ENCODE data around the gene TBC1D9B.

Gene TBC1D9B

DNA sequence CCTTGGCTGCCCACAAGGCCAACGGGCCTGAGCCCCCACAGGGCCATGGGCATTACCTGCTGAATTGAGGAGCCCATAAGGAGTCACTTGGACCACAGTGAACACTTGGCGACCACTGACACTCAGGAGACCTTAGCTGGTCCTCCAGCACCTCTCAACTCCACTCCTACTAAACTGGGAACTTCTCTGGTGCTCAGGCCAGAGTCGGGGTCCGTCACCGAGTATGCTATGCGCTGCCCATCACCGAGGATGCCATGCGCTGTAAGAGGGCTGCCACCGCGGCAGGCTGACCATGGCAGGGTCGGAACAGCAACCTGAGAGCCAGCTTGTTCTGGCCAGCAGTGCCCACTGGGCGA, 87.6 kb downstream of the TBC1D9B start:
- no peaks in the 10 kb centered on the region for H3K27me3 Mint-ChIP-seq
- H3K36me3 Mint-ChIP-seq (ENCODE audit: insufficient read depth): peaks cover 83% of the 10 kb centered on the region
- peak overlapping the region; percentile 85 to 95 for H3K4me3 Mint-ChIP-seq
- peaks cover 37 to 45% of the 10 kb centered on the region in 2 donors for H3K4me1 Mint-ChIP-seq (ENCODE audit: low read depth in 2 of 2)
- no peaks in the 10 kb centered on the region for H3K9me3 Mint-ChIP-seq
- DNase-seq: no peak
- peak overlapping the region; percentile 99 for H3K27ac Mint-ChIP-seq
- no peak for ATAC-seq (replicated peaks)

DNA sequence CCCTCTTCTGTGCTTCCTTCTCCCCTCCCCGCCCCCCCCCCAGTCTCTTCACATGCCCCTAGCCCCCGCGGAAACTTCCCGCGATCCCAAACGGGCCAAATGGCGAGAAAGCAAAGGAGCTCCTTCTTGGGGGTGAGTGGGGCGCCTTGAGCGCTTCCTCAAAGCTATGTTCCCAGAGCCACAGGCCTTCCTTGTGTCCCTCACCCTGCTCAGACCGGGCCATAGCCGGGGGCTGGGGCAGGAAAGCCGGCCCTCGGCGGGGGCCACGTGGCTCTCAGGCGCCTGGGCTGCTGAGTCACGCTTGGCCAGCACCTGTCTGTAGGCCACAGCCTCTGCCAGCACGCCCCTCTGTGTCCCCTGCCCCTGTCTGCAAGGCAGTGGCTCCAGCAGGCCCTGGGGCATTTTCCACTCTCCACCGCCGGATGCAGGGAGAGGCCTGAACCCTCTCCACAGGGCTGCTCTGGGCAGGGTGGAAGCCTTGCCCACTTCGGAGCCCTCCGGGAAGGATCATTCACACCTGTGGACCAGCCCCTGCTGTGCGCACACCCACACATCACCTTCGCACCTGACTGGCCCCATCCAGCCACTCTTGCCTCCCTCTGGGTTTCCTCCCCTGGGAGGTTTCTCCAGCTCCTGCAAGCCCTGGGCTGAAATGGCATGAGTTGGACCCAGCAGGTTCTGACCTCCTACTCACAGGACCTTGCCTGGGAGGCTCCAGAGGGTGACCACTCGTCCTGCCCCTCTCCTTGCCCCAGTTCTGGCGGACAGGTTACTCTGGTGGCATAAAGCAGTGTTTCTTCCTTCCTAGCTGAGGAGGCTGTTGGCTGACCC, 88.2 kb downstream of the TBC1D9B start:
- DNase-seq: peak in 2 of 3 experiments; percentile 34 to 39
- no peaks in the 10 kb centered on the region for H3K9me3 Mint-ChIP-seq
- H3K27ac Mint-ChIP-seq: peak overlapping the region; percentile 99
- peaks cover 77% of the 10 kb centered on the region for H3K36me3 Mint-ChIP-seq (ENCODE audit: insufficient read depth)
- ATAC-seq (replicated peaks): peak; percentile 3
- H3K4me3 Mint-ChIP-seq: peak overlapping the region; percentile 85 to 95
- H3K27me3 Mint-ChIP-seq: no peaks in the 10 kb centered on the region
- H3K4me1 Mint-ChIP-seq (ENCODE audit: low read depth in 2 of 2): peaks cover 34 to 43% of the 10 kb centered on the region in 2 donors

GRCh38 chr5:179818746-179819295, 88.9 kb downstream of the TBC1D9B start:
- Mint-ChIP-seq H3K9me3 (no peaks in the 10 kb centered on the region), H3K27me3 (no peaks in the 10 kb centered on the region), H3K4me1 (ENCODE audit: low read depth in 2 of 2) (peaks cover 32 to 38% of the 10 kb centered on the region in 2 donors), H3K4me3 (peak overlapping the region; percentile 85 to 95), H3K36me3 (ENCODE audit: insufficient read depth) (peaks cover 70% of the 10 kb centered on the region), H3K27ac (peak overlapping the region; percentile 99)
- ATAC-seq (replicated peaks) (peak; percentile 69), DNase-seq (peak; percentile 79 to 90 (median 89))

DNA sequence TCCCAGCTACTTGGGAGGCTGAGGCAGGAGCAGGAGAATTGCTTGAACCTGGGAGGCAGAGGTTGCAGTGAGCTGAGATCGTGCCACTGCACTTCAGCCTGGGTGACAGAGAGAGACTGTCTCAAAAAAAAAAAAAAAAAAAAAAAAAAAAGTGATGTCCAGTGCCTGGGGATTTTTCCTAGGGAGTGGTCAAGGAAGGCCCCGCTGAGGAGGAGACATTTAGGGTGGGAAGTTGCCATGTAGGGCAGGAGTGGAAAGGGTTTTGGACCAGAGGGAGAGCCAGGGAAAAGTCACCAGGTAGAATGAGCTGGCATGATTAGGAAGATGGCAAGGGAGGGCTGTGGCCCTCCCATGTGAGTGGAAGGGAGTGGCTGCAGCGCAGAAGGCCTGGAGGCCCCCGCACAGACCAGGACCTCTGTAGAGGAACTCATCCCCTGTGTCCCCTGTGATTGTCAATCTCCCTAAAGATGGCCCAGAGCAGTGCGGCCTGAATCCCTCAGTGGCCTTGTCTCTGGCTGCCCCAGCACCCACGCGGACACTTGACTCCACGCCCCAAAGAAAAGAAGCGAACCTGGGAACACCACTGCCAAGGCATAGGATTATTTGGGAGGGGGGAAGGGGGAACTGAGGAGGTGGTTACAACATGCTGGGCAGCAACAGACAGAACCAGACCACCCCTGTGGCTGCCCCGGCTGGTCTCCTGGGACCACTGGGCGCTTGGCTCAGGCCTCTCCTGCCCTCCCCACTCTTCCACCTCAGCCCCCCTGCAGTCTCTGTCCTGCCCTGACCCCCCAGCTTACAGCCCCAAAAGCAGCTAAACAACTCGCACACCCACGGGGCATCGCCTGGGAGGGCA, 89.6 kb downstream of the TBC1D9B start:
- no peak for DNase-seq
- Mint-ChIP-seq H3K27ac (peak overlapping the region; percentile 99), H3K27me3 (no peaks in the 10 kb centered on the region), H3K4me3 (peak overlapping the region; percentile 85 to 95), H3K4me1 (ENCODE audit: low read depth in 2 of 2) (peaks cover 32 to 35% of the 10 kb centered on the region in 2 donors), H3K9me3 (no peaks in the 10 kb centered on the region), H3K36me3 (ENCODE audit: insufficient read depth) (peaks cover 63% of the 10 kb centered on the region)
- no peak for ATAC-seq (replicated peaks)

DNA sequence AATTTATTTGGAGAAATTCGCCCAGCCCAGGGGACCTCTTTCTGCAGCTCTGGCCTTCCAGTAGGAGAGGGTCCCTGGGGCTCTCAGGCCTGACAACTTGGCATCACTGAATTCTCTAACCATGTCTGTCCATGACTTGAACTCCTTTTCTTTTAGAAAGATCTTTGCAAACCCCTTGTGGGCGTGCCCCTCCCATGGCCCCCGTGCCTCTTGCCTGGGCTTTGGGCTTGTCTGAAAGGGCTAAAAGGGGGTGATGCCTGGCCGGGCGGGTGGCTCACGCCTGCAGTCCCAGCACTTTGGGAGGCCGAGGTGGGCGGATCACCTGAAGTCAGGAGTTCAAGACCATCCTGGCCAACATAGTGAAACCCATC, 90.2 kb downstream of the TBC1D9B start:
- Mint-ChIP-seq H3K4me3 (peak overlapping the region; percentile 85 to 95), H3K27ac (peak overlapping the region in 1 of 2 donors; percentile 99), H3K9me3 (no peaks in the 10 kb centered on the region)

DNA sequence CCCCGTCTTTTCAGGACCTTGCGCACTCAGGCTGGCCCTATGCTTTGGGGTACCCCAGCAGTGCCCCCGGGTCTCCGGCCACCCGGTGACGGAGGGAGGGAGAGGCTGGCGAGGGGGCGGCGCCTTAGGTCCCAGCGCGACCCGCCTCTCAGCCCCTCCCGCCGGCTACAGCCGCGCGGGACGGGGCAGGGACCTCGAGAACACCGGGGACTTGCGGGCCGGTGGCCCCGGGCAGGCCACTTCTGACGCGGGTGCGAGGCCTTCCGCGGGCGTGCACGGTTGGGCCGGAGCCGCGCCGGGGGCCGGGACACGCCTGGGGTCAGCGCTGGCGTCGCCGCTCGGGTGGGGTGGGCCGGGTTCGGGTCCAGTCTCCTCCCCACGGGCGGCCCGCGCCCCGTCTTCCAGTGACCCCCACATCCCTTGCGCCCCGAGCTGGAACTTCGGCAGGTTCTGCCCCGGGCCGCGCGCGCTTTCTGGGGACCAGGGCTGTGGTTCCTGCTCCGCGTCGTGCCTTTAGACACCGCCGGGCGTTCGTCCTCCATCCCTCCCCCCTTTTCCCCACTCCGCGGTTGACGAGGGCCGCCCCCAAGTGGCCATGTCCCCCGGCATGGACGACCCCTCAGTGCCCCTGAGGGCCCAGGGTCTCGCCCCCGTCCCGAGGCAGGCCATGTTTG, 90.8 kb downstream of the TBC1D9B start:
- ATAC-seq (replicated peaks) (no peak), DNase-seq (no peak)
- no peaks in the 10 kb centered on the region for H3K9me3 Mint-ChIP-seq
- H3K27me3 Mint-ChIP-seq: no peaks in the 10 kb centered on the region
- no peak overlapping the region for H3K27ac Mint-ChIP-seq
- H3K4me3 Mint-ChIP-seq: peak overlapping the region; percentile 85 to 95
- peaks cover 22 to 25% of the 10 kb centered on the region in 2 donors for H3K4me1 Mint-ChIP-seq (ENCODE audit: low read depth in 2 of 2)
- H3K36me3 Mint-ChIP-seq (ENCODE audit: insufficient read depth): peaks cover 60% of the 10 kb centered on the region

More for the DNA sequence above, 90.2 kb downstream of the TBC1D9B start:
- Mint-ChIP-seq H3K36me3 (ENCODE audit: insufficient read depth) (peaks cover 63% of the 10 kb centered on the region), H3K4me1 (ENCODE audit: low read depth in 2 of 2) (peaks cover 27 to 31% of the 10 kb centered on the region in 2 donors), H3K27me3 (no peaks in the 10 kb centered on the region)
- no peak for ATAC-seq (replicated peaks)
- no peak for DNase-seq

GRCh38 chr5:179816401-179816795, 91.3 kb downstream of the TBC1D9B start:
- ATAC-seq (replicated peaks): no peak
- H3K27me3 Mint-ChIP-seq: no peaks in the 10 kb centered on the region

DNA sequence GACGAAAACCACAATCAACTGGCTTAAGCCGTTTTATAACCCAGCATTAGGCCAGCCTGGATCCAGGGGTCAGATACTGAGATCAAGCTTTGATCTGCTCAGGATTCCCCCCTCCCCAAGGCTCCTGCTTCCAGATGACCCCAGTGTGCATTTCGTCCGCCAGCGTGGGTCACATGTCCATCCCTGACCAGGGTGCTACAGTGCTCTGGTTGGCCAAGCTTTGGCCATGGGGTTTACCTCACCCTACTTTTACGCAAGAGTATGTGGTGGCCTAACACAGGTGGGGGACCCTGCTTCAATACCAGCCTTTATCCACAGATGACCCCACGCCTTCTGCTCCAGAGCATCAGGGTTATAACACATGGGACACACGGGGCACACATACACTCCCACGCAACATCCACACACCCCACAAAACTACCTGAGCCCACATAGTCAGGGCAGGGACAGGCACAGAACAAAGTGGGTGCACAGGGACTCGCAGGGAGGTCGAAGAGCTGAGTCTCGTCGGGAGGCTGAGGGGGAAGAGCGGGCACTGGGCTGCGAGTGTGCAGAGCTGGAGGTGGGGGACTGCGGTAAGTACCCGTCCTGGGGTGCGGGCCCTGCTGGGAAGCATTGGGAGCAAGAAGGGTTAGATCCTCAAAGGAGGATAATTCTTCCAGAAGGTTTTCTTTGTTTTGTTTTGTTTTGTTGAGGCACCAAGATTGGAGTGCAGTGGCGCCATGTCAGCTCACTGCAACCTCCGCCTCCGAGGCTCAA, 92.0 kb downstream of the TBC1D9B start:
- Mint-ChIP-seq H3K4me1 (ENCODE audit: low read depth in 2 of 2) (peaks cover 16 to 19% of the 10 kb centered on the region in 2 donors), H3K4me3 (peak overlapping the region; percentile 8 to 60), H3K27ac (no peak overlapping the region), H3K36me3 (ENCODE audit: insufficient read depth) (peaks cover 47% of the 10 kb centered on the region), H3K9me3 (no peaks in the 10 kb centered on the region), H3K27me3 (no peaks in the 10 kb centered on the region)
- ATAC-seq (replicated peaks) (no peak), DNase-seq (no peak)

More at GRCh38 chr5:179816401-179816795, 91.3 kb downstream of the TBC1D9B start:
- Mint-ChIP-seq H3K27ac (no peak overlapping the region), H3K9me3 (no peaks in the 10 kb centered on the region), H3K4me1 (ENCODE audit: low read depth in 2 of 2) (peaks cover 16 to 20% of the 10 kb centered on the region in 2 donors), H3K36me3 (ENCODE audit: insufficient read depth) (peaks cover 54% of the 10 kb centered on the region), H3K4me3 (no peak overlapping the region)
- DNase-seq: no peak

DNA sequence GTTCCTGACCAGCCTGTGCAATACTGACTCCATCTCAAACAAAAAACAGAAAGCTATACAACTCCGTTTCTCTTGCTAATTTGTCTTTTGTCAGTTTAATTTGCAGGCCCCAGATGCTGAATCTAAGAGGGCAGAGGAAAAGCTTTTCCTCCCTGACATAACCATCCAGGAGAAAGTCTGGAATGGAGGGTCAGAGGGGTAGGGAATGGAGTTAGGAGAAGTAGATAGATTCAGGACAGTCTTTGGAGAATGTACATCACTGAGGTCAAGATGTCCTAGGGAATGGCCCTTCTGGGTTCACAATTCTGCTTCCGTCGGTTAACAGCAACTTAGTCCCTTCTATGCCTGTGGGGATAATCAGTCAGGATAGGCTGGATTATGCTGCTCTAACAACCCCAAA, 93.6 kb downstream of the TBC1D9B start:
- ATAC-seq (replicated peaks) (no peak), DNase-seq (no peak)
- Mint-ChIP-seq H3K36me3 (ENCODE audit: insufficient read depth) (peaks cover 33% of the 10 kb centered on the region), H3K4me3 (no peak overlapping the region), H3K9me3 (no peaks in the 10 kb centered on the region), H3K4me1 (ENCODE audit: low read depth in 2 of 2) (peaks cover 5 to 9% of the 10 kb centered on the region in 2 donors), H3K27ac (no peak overlapping the region), H3K27me3 (no peaks in the 10 kb centered on the region)

DNA sequence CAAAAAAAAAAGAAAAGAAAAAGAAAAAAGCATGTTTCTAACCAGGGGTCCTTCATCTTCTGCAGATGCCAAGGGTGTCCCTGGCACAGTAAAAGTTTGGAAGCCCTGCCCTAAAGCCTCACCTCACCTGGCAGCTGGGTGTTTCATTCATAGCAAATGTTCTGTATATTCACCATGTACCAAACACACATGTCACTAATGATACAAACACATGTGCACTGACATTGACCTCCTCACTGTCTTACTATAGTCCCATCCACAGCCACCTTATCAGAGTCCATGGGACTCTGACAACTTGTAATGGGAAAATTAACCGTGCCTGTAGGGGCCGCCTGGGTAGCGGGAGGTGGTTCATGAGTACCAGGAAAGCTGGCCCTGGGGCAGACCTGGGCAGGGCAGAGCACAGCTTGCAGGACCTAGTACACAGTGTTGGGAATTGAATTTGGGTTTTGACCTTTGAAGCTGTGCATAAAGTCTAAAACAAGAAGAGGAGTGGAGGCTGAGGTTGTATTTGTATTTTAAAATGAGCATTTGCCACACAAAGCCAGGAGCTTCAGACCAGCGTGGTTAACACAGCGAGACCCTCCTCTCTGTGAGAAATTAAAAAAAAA, 94.6 kb downstream of the TBC1D9B start:
- Mint-ChIP-seq H3K27me3 (no peaks in the 10 kb centered on the region), H3K4me1 (ENCODE audit: low read depth in 2 of 2) (peaks cover 2 to 5% of the 10 kb centered on the region in 2 donors), H3K36me3 (ENCODE audit: insufficient read depth) (peaks cover 24% of the 10 kb centered on the region), H3K4me3 (no peak overlapping the region), H3K9me3 (no peaks in the 10 kb centered on the region), H3K27ac (no peak overlapping the region)
- DNase-seq (no peak), ATAC-seq (replicated peaks) (no peak)

DNA sequence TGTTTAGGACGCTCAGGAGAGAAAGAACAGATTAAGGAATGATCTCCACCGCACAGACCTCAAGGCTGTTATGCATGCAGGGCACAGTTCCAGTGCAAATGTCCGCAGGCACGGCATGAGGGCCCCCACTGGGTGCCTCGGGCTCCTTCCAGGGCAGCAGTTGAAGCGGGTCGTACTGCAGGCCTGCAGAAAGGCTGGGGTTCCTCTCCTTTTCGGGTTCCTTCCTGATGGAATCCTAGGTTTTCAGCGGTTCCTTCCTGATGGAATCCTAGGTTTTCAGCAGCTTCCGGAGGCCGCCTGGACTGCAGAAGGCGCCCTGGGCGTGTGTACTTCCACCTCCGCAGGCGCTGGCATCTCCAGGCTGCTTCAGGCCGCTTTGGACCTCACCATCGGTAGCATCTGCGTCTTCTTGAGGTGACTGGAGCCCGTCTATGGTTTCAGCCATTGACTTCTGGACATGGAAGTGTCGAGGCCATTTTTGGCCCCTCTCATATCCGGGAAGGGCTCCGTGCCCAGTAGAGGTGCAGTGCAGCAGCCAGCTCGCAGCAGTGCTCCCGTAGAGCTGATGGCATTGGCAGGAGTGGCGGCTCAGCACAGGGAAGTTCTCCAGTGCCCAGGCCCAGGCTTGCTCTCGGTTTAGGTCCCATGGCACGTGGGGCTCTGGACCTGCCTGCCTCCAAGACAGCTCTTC, 95.4 kb downstream of the TBC1D9B start:
- Mint-ChIP-seq H3K4me1 (ENCODE audit: low read depth in 2 of 2) (peaks cover 0 to 2% of the 10 kb centered on the region in 2 donors), H3K9me3 (no peaks in the 10 kb centered on the region), H3K27ac (no peak overlapping the region), H3K27me3 (no peaks in the 10 kb centered on the region), H3K36me3 (ENCODE audit: insufficient read depth) (peaks cover 19% of the 10 kb centered on the region), H3K4me3 (no peak overlapping the region)
- no peak for DNase-seq
- ATAC-seq (replicated peaks): no peak
